GM19395 (cell line): ENCODE measurements around the gene FANCF.
"Not testable (repeated sequence)": the region's sequence is repeated elsewhere in the genome, so short reads cannot be mapped to it uniquely, and the experiment has no call there.

Experiments used
- ATAC-seq: cut with Tn5 transposase; IDR thresholded peaks from one replicate; pipeline ENCODE4 v1.9.1; 2021; ENCODE audit warnings: mild to moderate bottlenecking, moderate library complexity; ENCODE audit not compliant: unreplicated experiment

FANCF gene, protein sequence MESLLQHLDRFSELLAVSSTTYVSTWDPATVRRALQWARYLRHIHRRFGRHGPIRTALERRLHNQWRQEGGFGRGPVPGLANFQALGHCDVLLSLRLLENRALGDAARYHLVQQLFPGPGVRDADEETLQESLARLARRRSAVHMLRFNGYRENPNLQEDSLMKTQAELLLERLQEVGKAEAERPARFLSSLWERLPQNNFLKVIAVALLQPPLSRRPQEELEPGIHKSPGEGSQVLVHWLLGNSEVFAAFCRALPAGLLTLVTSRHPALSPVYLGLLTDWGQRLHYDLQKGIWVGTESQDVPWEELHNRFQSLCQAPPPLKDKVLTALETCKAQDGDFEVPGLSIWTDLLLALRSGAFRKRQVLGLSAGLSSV

GRCh38 chr11:22625448-22626287, at the start of gene FANCF:
FANCF (minus strand) TSS chr11:22625823; CDS start chr11:22625810, 13 bp downstream.
- ATAC-seq = peak; percentile 96

DNA sequence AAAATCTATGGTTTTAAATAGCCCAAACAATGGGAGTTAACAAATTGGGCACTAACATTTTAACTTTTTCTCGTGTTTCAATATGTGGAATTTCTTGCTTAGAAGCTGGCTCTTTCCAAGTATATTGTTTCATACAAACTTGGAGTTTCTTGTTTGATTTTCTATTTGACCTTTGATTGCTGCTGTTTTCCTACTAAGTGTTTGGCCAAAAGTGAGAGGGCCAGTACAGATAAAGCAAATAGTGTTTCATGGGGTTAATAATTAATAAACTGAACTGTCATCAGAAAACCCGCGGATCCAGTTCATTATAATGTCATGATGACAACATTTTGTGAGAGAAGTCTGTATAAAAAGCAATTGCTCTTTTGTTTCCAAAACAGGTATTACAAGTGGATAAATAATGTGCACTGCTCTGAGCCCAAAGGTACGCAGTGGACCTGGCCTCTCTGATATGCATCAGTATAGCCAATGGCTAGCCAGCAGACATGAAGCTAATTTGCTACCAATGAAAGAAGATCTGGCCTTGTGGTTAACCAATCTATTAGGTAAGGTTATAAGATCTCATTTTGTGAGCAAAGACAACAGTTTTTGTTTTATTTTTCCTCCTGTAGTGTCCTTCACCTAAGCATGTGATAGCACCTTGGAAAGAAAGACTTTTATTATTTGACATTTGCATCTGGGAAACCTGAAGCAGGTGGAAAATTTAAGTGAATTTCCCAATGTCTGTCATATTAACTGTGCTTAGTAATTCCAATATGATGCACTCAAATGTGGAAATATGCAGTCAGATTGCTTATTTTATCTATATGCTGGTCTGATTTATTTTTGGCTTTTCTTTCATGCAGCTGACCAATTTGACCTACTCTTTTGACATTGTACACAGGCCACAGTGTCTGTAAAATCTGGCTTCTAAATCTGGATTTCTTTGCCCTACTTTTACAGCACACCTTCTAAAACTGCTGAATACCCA, 49.1 kb upstream of the FANCF start:
- no peak for ATAC-seq

DNA sequence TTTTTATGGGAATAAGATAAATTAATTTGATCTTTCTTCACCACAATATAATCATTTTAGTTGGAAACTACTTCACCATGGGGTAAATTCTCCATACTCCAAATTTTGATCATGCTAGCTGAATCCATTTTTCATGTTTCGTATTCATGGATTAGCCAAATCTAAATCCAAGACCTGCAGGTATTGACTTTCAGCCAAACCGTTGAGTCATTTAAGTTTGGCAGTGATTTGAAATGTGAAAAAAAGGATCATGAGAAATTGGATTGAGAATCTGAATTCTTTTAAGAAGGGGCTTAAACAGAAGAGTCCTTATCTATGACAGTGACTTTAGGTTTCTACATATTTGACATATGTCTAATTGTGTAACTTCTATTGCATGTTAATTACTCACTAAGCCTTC, 46.1 kb upstream of the FANCF start:
- no peak for ATAC-seq

DNA sequence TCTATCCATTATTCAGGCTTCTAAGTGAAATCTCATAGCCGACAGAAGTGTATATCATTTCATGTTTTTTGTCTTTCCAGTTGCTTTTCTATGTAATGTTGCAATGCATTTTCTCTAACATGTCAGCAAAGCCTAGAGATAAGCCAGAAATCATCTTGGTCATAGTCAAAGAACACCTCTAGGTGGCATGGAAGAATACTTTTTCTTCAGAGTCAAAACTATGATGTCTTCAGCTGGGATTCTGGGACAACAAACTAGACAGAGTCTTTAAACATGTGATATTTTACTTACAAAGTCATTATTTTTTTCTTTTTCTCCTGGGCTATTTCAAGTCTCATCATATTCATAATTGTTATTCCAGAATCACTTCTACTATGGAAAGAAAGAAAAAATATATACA, 45.2 kb upstream of the FANCF start:
- ATAC-seq = peak; percentile 36

- no peak for ATAC-seq
Observed at GRCh38 chr11:22669368-22669767, 43.7 kb upstream of the FANCF start.

- peak; percentile 35 for ATAC-seq
Observed at GRCh38 chr11:22668005-22668796, 42.6 kb upstream of the FANCF start.

DNA sequence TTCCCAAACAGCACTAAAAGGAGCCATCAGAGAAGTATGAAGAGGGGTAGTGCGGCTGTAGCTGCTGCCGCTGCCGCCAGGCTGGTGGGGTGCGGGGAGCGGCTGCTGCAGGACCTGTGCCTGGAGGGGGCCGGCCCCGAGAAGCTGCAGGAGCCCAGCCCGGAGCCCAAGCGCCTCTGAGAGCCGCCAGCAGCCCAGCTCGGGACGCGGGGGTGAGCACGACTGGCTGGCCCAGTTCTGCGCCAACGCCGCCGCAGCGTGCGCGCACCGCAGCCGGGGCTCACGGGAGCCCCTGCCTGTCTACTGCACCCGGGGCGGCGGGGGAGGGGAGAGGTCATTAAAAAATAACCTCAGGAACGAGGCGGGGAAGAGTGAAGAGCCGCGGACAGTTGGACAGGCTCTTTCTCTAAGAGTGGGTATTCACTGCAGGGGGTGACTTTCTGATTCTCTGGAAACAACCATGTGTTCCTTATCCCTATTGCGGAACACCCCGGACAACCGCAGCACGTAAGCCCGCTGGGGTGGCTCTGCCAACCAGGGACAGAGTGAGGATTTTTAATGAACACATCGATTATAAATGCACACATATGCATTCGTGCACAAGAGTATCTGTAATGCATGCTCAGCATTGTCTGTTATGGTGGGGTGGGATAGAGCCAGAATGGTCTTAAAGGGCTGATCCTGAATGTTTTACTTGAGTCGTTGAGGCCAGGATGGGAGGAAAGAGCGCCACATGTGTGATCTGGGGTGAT, 41.2 kb upstream of the FANCF start:
- ATAC-seq = peak; percentile 57

GRCh38 chr11:22666325-22666687, 40.7 kb upstream of the FANCF start, which contains the start of gene GAS2:
GAS2 (plus strand) TSS chr11:22666611; CDS start chr11:22674870, 8,259 bp downstream.
- ATAC-seq = peak; percentile 26

- no peak for ATAC-seq
Observed at GRCh38 chr11:22659783-22660182, 34.2 kb upstream of the FANCF start.

- peak; percentile 97 for ATAC-seq
Observed at GRCh38 chr11:22657101-22657694, 31.6 kb upstream of the FANCF start.

DNA sequence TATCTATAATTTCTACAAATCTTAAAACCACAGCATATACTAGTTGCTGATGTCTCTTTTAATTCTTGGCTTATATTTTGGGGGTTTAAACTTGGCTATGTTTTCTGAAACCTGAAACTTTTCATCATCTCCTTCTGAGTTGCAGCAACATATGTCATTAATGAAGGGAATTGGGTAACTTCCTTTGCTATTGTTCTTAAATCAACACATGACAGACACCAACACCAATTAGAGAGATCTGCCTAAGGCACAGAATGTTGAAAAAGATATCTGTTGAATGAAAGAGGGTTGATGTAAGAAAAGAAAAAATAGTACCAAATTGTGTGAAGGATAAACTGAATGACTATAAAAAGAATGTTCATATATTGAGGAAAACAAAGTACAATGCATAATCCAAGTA, 30.5 kb upstream of the FANCF start:
- ATAC-seq = no peak

GRCh38 chr11:22652346-22652745, 26.7 kb upstream of the FANCF start:
- not testable (repeated sequence) for ATAC-seq

GRCh38 chr11:22641559-22641958, 15.9 kb upstream of the FANCF start:
- ATAC-seq = no peak

- no peak for ATAC-seq
Observed at GRCh38 chr11:22640862-22641261, 15.2 kb upstream of the FANCF start.

DNA sequence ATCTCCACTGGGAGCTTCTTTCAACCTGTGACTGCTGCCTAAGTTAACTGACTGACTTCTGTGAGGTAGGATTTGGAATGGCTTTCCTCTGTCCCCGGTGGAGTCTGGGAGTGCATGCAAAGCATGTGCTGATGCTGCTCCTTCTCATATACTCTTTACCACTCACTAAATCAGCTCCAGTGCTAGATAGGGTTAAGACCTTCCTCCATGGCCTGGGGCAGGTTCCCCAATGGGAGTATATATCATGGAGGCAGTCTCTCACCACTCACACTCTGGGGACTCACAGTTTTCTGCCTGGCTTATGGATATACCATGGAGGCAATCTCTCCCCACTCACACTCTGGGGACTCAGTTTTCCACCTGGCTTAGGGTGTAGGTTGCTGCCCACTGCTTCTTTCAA, 10.1 kb upstream of the FANCF start:
- no peak for ATAC-seq

- ATAC-seq = no peak
Observed at GRCh38 chr11:22634897-22635629, 9.4 kb upstream of the FANCF start.

GRCh38 chr11:22633354-22633902, 7.8 kb upstream of the FANCF start:
- ATAC-seq = no peak

DNA sequence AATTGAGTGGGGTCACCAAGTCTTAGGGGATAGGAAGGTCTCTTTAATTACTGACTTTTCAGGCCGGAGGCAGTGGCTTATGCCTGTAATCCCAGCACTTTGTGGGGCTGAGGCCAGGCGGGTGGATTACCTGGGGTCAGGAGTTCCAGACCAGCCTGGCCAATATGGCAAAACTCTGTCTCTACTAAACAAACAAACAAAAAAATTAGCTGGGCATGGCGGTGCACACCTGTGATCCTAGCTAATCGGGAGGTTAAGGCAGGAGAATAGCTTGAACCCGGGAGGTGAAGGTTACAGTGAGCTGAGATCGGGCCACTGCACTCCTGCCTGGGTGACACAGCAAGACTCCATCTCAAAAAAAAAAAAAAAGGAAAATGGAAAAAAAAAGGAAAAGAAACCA, 1.8 kb upstream of the FANCF start:
- no peak for ATAC-seq
